ENCODE measurements around the gene CYP17A1. TPM values are rescaled to one million over a fixed set of nuclear protein-coding genes. Genes with fewer than 3 reads are reported as not detected.
A peak's percentile ranks its signal among the peaks of the same experiment; 100 is the strongest.
"Not testable (repeated sequence)": the region's sequence is repeated elsewhere in the genome, so short reads cannot be mapped to it uniquely, and the experiment has no call there.

CYP17A1 gene
- total and polyA plus RNA-seq, 4 donors: 0.44 to 0.79 (median 0.65) TPM

GRCh38 chr10:102863660-102864059 lies 26.4 kb upstream of the CYP17A1 start:
- no peak for DNase-seq (ENCODE audit: low read depth in 4 of 6, low spot score in 6 of 6)
- H3K36me3 ChIP-seq (ENCODE audit: control insufficient read depth, insufficient read depth, low read length): peaks cover 9% of the 10 kb centered on the region
- H3K27ac ChIP-seq (ENCODE audit: low read depth, low read length): no peak overlapping the region
- no peaks in the 10 kb centered on the region for H3K27me3 ChIP-seq (ENCODE audit: control insufficient read depth, insufficient read depth, low read length)
- 100% methylated on average over 1 of the region's 2 CpGs for WGBS (ENCODE audit: insufficient coverage)
- no peaks in the 10 kb centered on the region for H3K4me1 ChIP-seq (ENCODE audit: control insufficient read depth, insufficient read depth, low read length)
- H3K4me3 ChIP-seq (ENCODE audit: low read depth, low read length): no peak overlapping the region
- no peaks in the 10 kb centered on the region for H3K9me3 ChIP-seq (ENCODE audit: control insufficient read depth, insufficient read depth, low read length)

GRCh38 chr10:102859911-102860310 lies 22.7 kb upstream of the CYP17A1 start:
- H3K4me1 ChIP-seq (ENCODE audit: control insufficient read depth, insufficient read depth, low read length): peaks cover 9% of the 10 kb centered on the region
- DNase-seq (ENCODE audit: low read depth in 4 of 6, low spot score in 6 of 6): peak in 2 of 6 donors; percentile 7 to 9
- WGBS (ENCODE audit: insufficient coverage): 86% methylated on average over 1 of the region's 2 CpGs
- H3K36me3 ChIP-seq (ENCODE audit: control insufficient read depth, insufficient read depth, low read length): peaks cover 9% of the 10 kb centered on the region
- no peak overlapping the region for H3K27ac ChIP-seq (ENCODE audit: low read depth, low read length)
- H3K27me3 ChIP-seq (ENCODE audit: control insufficient read depth, insufficient read depth, low read length): no peaks in the 10 kb centered on the region
- no peaks in the 10 kb centered on the region for H3K9me3 ChIP-seq (ENCODE audit: control insufficient read depth, insufficient read depth, low read length)
- H3K4me3 ChIP-seq (ENCODE audit: low read depth, low read length): no peak overlapping the region

GRCh38 chr10:102856758-102857424 lies 19.7 kb upstream of the CYP17A1 start:
- no peaks in the 10 kb centered on the region for H3K9me3 ChIP-seq (ENCODE audit: control insufficient read depth, insufficient read depth, low read length)
- H3K4me3 ChIP-seq (ENCODE audit: low read depth, low read length): no peak overlapping the region
- H3K4me1 ChIP-seq (ENCODE audit: control insufficient read depth, insufficient read depth, low read length): peaks cover 13% of the 10 kb centered on the region
- no CpG with 5 or more reads among the region's 3 CpGs for WGBS (ENCODE audit: insufficient coverage)
- H3K36me3 ChIP-seq (ENCODE audit: control insufficient read depth, insufficient read depth, low read length): peaks cover 9% of the 10 kb centered on the region
- H3K27me3 ChIP-seq (ENCODE audit: control insufficient read depth, insufficient read depth, low read length): no peaks in the 10 kb centered on the region
- DNase-seq (ENCODE audit: low read depth in 4 of 6, low spot score in 6 of 6): no peak
- no peak overlapping the region for H3K27ac ChIP-seq (ENCODE audit: low read depth, low read length)

GRCh38 chr10:102855731-102856436 lies 18.7 kb upstream of the CYP17A1 start:
- not testable (repeated sequence) for H3K36me3 ChIP-seq (ENCODE audit: control insufficient read depth, insufficient read depth, low read length); H3K4me3 ChIP-seq (ENCODE audit: low read depth, low read length); H3K27me3 ChIP-seq (ENCODE audit: control insufficient read depth, insufficient read depth, low read length); H3K9me3 ChIP-seq (ENCODE audit: control insufficient read depth, insufficient read depth, low read length)
- Histone ChIP-seq H3K4me1 (ENCODE audit: control insufficient read depth, insufficient read depth, low read length) (peaks cover 13% of the 10 kb centered on the region), H3K27ac (ENCODE audit: low read depth, low read length) (peak overlapping the region; percentile 33)
- WGBS (ENCODE audit: insufficient coverage): 79% methylated on average over 6 of the region's 11 CpGs
- DNase-seq (ENCODE audit: low read depth in 4 of 6, low spot score in 6 of 6): peak in 1 of 6 donors; percentile 13

- H3K36me3 ChIP-seq (ENCODE audit: control insufficient read depth, insufficient read depth, low read length); H3K4me3 ChIP-seq (ENCODE audit: low read depth, low read length); H3K9me3 ChIP-seq (ENCODE audit: control insufficient read depth, insufficient read depth, low read length); H3K27ac ChIP-seq (ENCODE audit: low read depth, low read length); H3K27me3 ChIP-seq (ENCODE audit: control insufficient read depth, insufficient read depth, low read length); DNase-seq (ENCODE audit: low read depth in 4 of 6, low spot score in 6 of 6): not testable (repeated sequence)
- WGBS (ENCODE audit: insufficient coverage): 100% methylated on average over 3 of the region's 7 CpGs
- H3K4me1 ChIP-seq (ENCODE audit: control insufficient read depth, insufficient read depth, low read length): peaks cover 13% of the 10 kb centered on the region
These were observed 16.0 kb upstream of the CYP17A1 start for GRCh38 chr10:102853237-102853636.

GRCh38 chr10:102850025-102850518 lies 12.9 kb upstream of the CYP17A1 start:
- WGBS (ENCODE audit: insufficient coverage): 90% methylated on average over 2 of the region's 9 CpGs
- no peak for DNase-seq (ENCODE audit: low read depth in 4 of 6, low spot score in 6 of 6)
- Histone ChIP-seq H3K36me3 (ENCODE audit: control insufficient read depth, insufficient read depth, low read length) (no peaks in the 10 kb centered on the region), H3K4me3 (ENCODE audit: low read depth, low read length) (no peak overlapping the region), H3K27ac (ENCODE audit: low read depth, low read length) (no peak overlapping the region), H3K27me3 (ENCODE audit: control insufficient read depth, insufficient read depth, low read length) (no peaks in the 10 kb centered on the region), H3K4me1 (ENCODE audit: control insufficient read depth, insufficient read depth, low read length) (peaks cover 5% of the 10 kb centered on the region), H3K9me3 (ENCODE audit: control insufficient read depth, insufficient read depth, low read length) (no peaks in the 10 kb centered on the region)

- no peaks in the 10 kb centered on the region for H3K4me1 ChIP-seq (ENCODE audit: control insufficient read depth, insufficient read depth, low read length)
- H3K9me3 ChIP-seq (ENCODE audit: control insufficient read depth, insufficient read depth, low read length): no peaks in the 10 kb centered on the region
- H3K4me3 ChIP-seq (ENCODE audit: low read depth, low read length): no peak overlapping the region
- no peak overlapping the region for H3K27ac ChIP-seq (ENCODE audit: low read depth, low read length)
- 89% methylated on average over 7 of the region's 9 CpGs for WGBS (ENCODE audit: insufficient coverage)
- H3K27me3 ChIP-seq (ENCODE audit: control insufficient read depth, insufficient read depth, low read length): no peaks in the 10 kb centered on the region
- no peaks in the 10 kb centered on the region for H3K36me3 ChIP-seq (ENCODE audit: control insufficient read depth, insufficient read depth, low read length)
- DNase-seq (ENCODE audit: low read depth in 4 of 6, low spot score in 6 of 6): no peak
These were observed 8.2 kb upstream of the CYP17A1 start for GRCh38 chr10:102845352-102845902.

- H3K27ac ChIP-seq (ENCODE audit: low read depth, low read length); H3K27me3 ChIP-seq (ENCODE audit: control insufficient read depth, insufficient read depth, low read length); H3K4me3 ChIP-seq (ENCODE audit: low read depth, low read length); H3K4me1 ChIP-seq (ENCODE audit: control insufficient read depth, insufficient read depth, low read length); H3K9me3 ChIP-seq (ENCODE audit: control insufficient read depth, insufficient read depth, low read length); H3K36me3 ChIP-seq (ENCODE audit: control insufficient read depth, insufficient read depth, low read length); DNase-seq (ENCODE audit: low read depth in 4 of 6, low spot score in 6 of 6): not testable (repeated sequence)
- 90% methylated on average over 2 of the region's 6 CpGs for WGBS (ENCODE audit: insufficient coverage)
These were observed 7.1 kb upstream of the CYP17A1 start for GRCh38 chr10:102844190-102844776.

GRCh38 chr10:102843139-102843538 lies 5.9 kb upstream of the CYP17A1 start:
- H3K27ac ChIP-seq (ENCODE audit: low read depth, low read length); H3K4me1 ChIP-seq (ENCODE audit: control insufficient read depth, insufficient read depth, low read length); DNase-seq (ENCODE audit: low read depth in 4 of 6, low spot score in 6 of 6); H3K36me3 ChIP-seq (ENCODE audit: control insufficient read depth, insufficient read depth, low read length); H3K9me3 ChIP-seq (ENCODE audit: control insufficient read depth, insufficient read depth, low read length); H3K27me3 ChIP-seq (ENCODE audit: control insufficient read depth, insufficient read depth, low read length); H3K4me3 ChIP-seq (ENCODE audit: low read depth, low read length): not testable (repeated sequence)
- WGBS (ENCODE audit: insufficient coverage): 55% methylated on average over 8 of the region's 8 CpGs

All from spinal cord (tissue), 10 donors.